ENCODE data around the gene NCEH1.
"Not testable (repeated sequence)": the region's sequence is repeated elsewhere in the genome, so short reads cannot be mapped to it uniquely, and the experiment has no call there.

The NCEH1 gene

GRCh38 chr3:172608575-172608974 is 102.3 kb downstream of the NCEH1 start:
- no peak for DNase-seq

- DNase-seq = no peak
Measured at GRCh38 chr3:172607305-172608121, 103.4 kb downstream of the NCEH1 start.

GRCh38 chr3:172606021-172606420 is 104.8 kb downstream of the NCEH1 start:
- DNase-seq = no peak

DNA sequence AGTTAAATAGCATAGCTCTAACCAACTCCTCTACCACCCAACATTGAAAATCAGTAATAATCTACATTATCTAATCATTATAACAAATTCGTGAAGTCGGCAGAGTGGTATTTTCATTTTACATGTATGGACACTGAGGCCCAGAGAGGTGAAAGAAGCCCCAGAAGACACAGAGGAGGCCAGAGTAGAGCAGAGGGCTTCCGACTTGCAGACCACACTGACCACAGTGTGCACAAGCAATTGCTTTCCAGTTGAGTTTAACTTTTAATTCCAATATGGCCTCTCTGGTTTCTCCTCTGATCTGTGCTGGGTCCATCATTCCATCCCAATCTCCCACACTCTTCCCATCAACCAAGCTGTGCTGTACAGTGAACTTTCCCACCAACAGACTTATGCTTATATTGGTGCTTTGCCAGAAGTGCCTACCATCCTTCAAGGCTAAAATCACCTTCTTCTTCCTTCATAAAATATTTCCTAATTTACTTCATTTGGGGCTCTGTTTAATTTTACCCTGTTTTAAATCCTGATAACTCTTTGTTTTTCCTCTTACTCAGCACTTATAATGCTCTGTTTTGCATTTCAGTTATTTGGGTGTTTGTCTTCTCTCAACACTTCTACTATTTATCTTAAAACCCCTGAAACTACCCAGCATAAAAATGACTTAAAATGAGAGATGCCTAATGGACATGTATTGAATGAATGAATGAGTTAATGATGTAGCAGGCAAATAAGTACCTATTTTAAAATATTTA is 105.8 kb downstream of the NCEH1 start:
- no peak for DNase-seq

- no peak for DNase-seq
Measured at GRCh38 chr3:172601066-172601832, 109.6 kb downstream of the NCEH1 start.

DNA sequence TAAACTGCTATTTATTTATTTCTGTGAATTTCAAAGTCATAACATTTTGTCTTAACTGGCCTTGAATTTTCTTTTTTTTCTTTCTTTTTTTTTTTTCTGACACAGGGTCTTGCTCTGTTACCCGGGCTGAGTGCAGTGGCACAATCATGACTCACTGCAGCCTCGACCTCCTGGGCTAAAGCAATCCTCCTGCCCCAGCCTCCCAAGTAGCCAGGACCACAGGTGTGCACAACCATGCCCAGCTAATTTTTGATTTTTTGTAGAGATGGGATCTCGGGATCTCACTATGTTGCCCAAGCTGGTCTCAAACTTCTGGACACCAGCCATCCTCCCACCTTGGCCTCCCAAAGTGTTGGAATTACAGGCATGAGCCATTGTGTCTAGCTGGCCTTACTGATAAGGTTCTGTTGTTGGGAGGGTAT is 110.2 kb downstream of the NCEH1 start:
- DNase-seq = no peak

- no peak for DNase-seq
Measured at GRCh38 chr3:172598904-172599303, 112.0 kb downstream of the NCEH1 start.

DNA sequence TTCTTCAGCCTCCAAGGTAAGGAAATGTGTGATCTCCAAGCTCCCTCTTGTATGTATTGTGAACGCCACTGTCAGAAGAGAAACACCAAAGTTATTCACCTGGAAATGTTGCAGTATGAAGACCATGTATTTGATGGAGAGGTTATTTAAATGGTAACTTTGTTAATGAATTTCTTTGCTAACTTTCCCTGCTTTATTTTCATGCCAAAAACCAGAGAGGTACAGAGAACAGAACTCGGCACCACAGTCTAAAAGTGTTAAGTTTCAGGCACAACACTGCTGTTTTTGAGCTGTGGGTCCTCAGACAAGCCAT is 114.5 kb downstream of the NCEH1 start:
- DNase-seq = no peak

- DNase-seq = peak in 1 of 2 donors; percentile 39
Measured at GRCh38 chr3:172595664-172596393, 115.0 kb downstream of the NCEH1 start.

- DNase-seq = not testable (repeated sequence)
Measured at GRCh38 chr3:172594900-172595663, 115.8 kb downstream of the NCEH1 start.

GRCh38 chr3:172592898-172593669 is 117.8 kb downstream of the NCEH1 start:
- peak in 1 of 2 donors; percentile 22 for DNase-seq

GRCh38 chr3:172591876-172592771 is 118.7 kb downstream of the NCEH1 start:
- DNase-seq = peak; percentile 80 to 84

GRCh38 chr3:172591125-172591605 is 119.7 kb downstream of the NCEH1 start:
- no peak for DNase-seq

- no peak for DNase-seq
Measured at GRCh38 chr3:172586436-172586835, 124.4 kb downstream of the NCEH1 start.

- DNase-seq = no peak
Measured at GRCh38 chr3:172585954-172586353, 124.9 kb downstream of the NCEH1 start.

DNA sequence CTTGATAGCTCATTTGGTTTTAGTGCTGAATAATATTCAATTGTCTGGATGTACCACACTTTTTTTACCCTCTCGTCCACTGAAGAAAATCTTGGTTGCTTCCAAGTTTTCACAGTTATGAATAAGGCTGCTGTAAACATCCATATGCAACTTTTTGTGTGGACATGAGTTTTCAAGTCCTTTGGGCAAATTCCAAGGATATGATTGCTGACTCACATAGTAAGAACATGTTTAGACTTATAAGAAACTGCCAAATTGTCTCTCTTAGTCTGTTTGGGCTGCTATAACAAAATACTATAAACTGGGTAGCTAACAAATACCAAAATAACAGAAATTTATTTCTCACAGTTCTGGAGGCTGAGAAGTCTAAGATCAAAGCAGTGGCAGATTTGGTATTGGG is 128.2 kb downstream of the NCEH1 start:
- DNase-seq = no peak

- no peak for DNase-seq
Measured at GRCh38 chr3:172581757-172582166, 129.1 kb downstream of the NCEH1 start.

GRCh38 chr3:172580680-172581401 is 130.0 kb downstream of the NCEH1 start:
- DNase-seq = no peak
